GM23338 (cell line): ENCODE results near the gene ABCA1. TPM values are rescaled to one million over a fixed set of nuclear protein-coding genes. Genes with fewer than 3 reads are reported as not detected.

ENCODE experiments used
- ATAC-seq: fragments of 200-7000 bp; cut with Tn5 transposase; 3 replicates; pipeline ENCODE4 v1.9.1; 2020
- DNase-seq: peaks from one replicate; pipeline ENCODE4 v3.0.0-alpha.2; 2015; ENCODE audit warnings: low spot score
- H2AFZ ChIP-seq: fragments of 200-600 bp; sonication (generic); 2 replicates; pipeline ENCODE4 v1.8.0; 2016; ENCODE audit warnings: antibody characterized with exemption, mild to moderate bottlenecking, moderate library complexity
- H3F3A ChIP-seq: fragments of 200-600 bp; sonication (generic); replicated peaks from 2 replicates; pipeline ENCODE4 v1.8.0; 2017; ENCODE audit warnings: antibody characterized with exemption, mixed run types, low read depth
- H3K27ac ChIP-seq: fragments of 200-600 bp; sonication (generic); 2 replicates; pipeline ENCODE4 v1.6.1; 2016; ENCODE audit warnings: low read depth
- H3K27me3 ChIP-seq: fragments of 200-600 bp; sonication (generic); 2 replicates; pipeline ENCODE4 v1.8.0; 2016; ENCODE audit warnings: mild to moderate bottlenecking, mixed run types, moderate library complexity; ENCODE audit not compliant: insufficient read depth
- H3K36me3 ChIP-seq: fragments of 200-600 bp; sonication (generic); 2 replicates; pipeline ENCODE4 v1.8.0; 2016; ENCODE audit warnings: mild to moderate bottlenecking; ENCODE audit not compliant: insufficient read depth
- H3K4me1 ChIP-seq: fragments of 200-600 bp; sonication (generic); 2 replicates; pipeline ENCODE4 v1.8.0; 2016; ENCODE audit warnings: mild to moderate bottlenecking, moderate library complexity; ENCODE audit not compliant: insufficient read depth
- H3K4me2 ChIP-seq: fragments of 200-600 bp; sonication (generic); 2 replicates; pipeline ENCODE4 v1.7.1; 2017; ENCODE audit warnings: mixed run types
- H3K4me3 ChIP-seq: fragments of 200-600 bp; sonication (generic); 2 replicates; pipeline ENCODE4 v1.6.1; 2016; ENCODE audit warnings: mixed run types
- H3K79me2 ChIP-seq: fragments of 200-600 bp; sonication (generic); replicated peaks from 2 replicates; pipeline ENCODE4 v1.8.0; 2017; ENCODE audit warnings: mild to moderate bottlenecking; ENCODE audit not compliant: insufficient read depth
- H3K9me2 ChIP-seq: fragments of 200-600 bp; sonication (generic); 2 replicates; pipeline ENCODE4 v1.8.0; 2017; ENCODE audit not compliant: insufficient read depth
- H4K20me1 ChIP-seq: fragments of 200-600 bp; sonication (generic); replicated peaks from 2 replicates; pipeline ENCODE4 v1.8.0; 2017; ENCODE audit warnings: mild to moderate bottlenecking; ENCODE audit not compliant: insufficient read depth
- H3K27ac Mint-ChIP-seq: 2 replicates; pipeline ENCODE4 v1.8.0; 2020; ENCODE audit warnings: inconsistent platforms, mild to moderate bottlenecking, moderate library complexity, mixed read lengths
- H3K27me3 Mint-ChIP-seq: 3 replicates; pipeline ENCODE4 v1.8.0; 2022; ENCODE audit warnings: low read depth, mild to moderate bottlenecking, moderate library complexity, mixed read lengths, inconsistent platforms; ENCODE audit not compliant: insufficient read depth, poor library complexity
- H3K36me3 Mint-ChIP-seq: 3 replicates; pipeline ENCODE4 v1.8.0; 2021; ENCODE audit warnings: low read depth, mild to moderate bottlenecking, inconsistent platforms, moderate library complexity, mixed read lengths
- H3K4me1 Mint-ChIP-seq: 3 replicates; pipeline ENCODE4 v1.8.0; 2020; ENCODE audit warnings: mild to moderate bottlenecking, inconsistent platforms, mixed read lengths
- H3K4me3 Mint-ChIP-seq: 3 replicates; pipeline ENCODE4 v1.8.0; 2021; ENCODE audit warnings: moderate library complexity, mild to moderate bottlenecking, inconsistent platforms, mixed read lengths
- H3K9me3 Mint-ChIP-seq: 3 replicates; pipeline ENCODE4 v1.8.0; 2020; ENCODE audit warnings: moderate library complexity, mild to moderate bottlenecking, inconsistent platforms, mixed read lengths
- CREB1 ChIP-seq: fragments of 250-450 bp; sonication (Bioruptor Pico); IDR thresholded peaks from 2 replicates; pipeline ENCODE4 v1.5.0; 2020; ENCODE audit warnings: low read depth, mild to moderate bottlenecking, moderate library complexity
- EZH2 ChIP-seq: fragments of 200-600 bp; sonication (generic); IDR thresholded peaks from one replicate; pipeline ENCODE4 v1.8.0; 2017; ENCODE audit warnings: antibody characterized with exemption, mild to moderate bottlenecking, low read depth; ENCODE audit not compliant: unreplicated experiment
- EZH2phosphoT487 ChIP-seq: fragments of 200-600 bp; sonication (generic); IDR thresholded peaks from one replicate; pipeline ENCODE4 v1.8.1; 2018; ENCODE audit warnings: antibody characterized with exemption; ENCODE audit not compliant: unreplicated experiment
- JUNB ChIP-seq: IDR thresholded peaks from one replicate; pipeline ENCODE4 v1.6.1; 2016; ENCODE audit warnings: antibody characterized with exemption; ENCODE audit not compliant: unreplicated experiment
- NANOG ChIP-seq: IDR thresholded peaks from 2 replicates; pipeline ENCODE4 v1.6.1; 2016; ENCODE audit warnings: antibody characterized with exemption, borderline replicate concordance
- POLR2AphosphoS5 ChIP-seq: IDR thresholded peaks from 2 replicates; pipeline ENCODE4 v1.6.1; 2016; ENCODE audit warnings: antibody characterized with exemption, low read depth
- ZNF114 ChIP-seq: fragments of 250-450 bp; sonication (Bioruptor Pico); IDR thresholded peaks from 2 replicates; pipeline ENCODE4 v1.5.0; 2020; ENCODE audit warnings: mild to moderate bottlenecking, moderate library complexity
- ZNF331 ChIP-seq: fragments of 250-450 bp; sonication (Bioruptor Pico); IDR thresholded peaks from 2 replicates; pipeline ENCODE4 v1.5.0; 2020; ENCODE audit warnings: low read depth, mild to moderate bottlenecking, moderate library complexity
- ZNF462 ChIP-seq: fragments of 250-450 bp; sonication (Bioruptor Pico); IDR thresholded peaks from 2 replicates; pipeline ENCODE4 v1.5.0; 2020; ENCODE audit warnings: mild to moderate bottlenecking, moderate library complexity
- polyA plus RNA-seq: library from polyadenylated mRNA; unstranded; fragments of >200 nt; fragmentation: Nextera tagmentation; extraction: Ambion mirVana; gene quantifications from 2 replicates; pipeline ENCODE4 v1.2.1, GENCODE V29; 2016
- total RNA-seq: library from RNA; depleted of rRNA; stranded (reverse); fragments of >200 nt; shearing (Covaris generic); gene quantifications from 2 replicates; pipeline ENCODE4 v1.2.3, GENCODE V29; 2014
- TF ChIP-seq, protein P1 (sequence below): IDR thresholded peaks from 2 replicates; pipeline ENCODE4 v1.6.1; 2016; ENCODE audit warnings: antibody characterized with exemption
- TF ChIP-seq, protein P2 (sequence below): IDR thresholded peaks from one replicate; pipeline ENCODE4 v1.6.1; 2018; ENCODE audit warnings: antibody characterized with exemption; ENCODE audit not compliant: unreplicated experiment
- TF ChIP-seq, protein P3 (sequence below), 2 experiments: fragments of 200-600 bp in 1 of 2; sonication (generic) in 1 of 2; conservative IDR thresholded peaks; 2 replicates each; pipeline versions ENCODE4 v1.5.1 to v1.6.1; 2016 to 2017; ENCODE audit warnings: antibody characterized with exemption in 2 of 2, low read depth in 2 of 2, mild to moderate bottlenecking in 2 of 2, moderate library complexity in 1 of 2

ABCA1 gene
- total and polyA plus RNA-seq, 2 experiments from 2014 or later = 1.4 to 2.8 TPM

- TF ChIP-seq ZNF462 (CRISPR knock-in tag) = no peak
- TF ChIP-seq, protein P1, sequence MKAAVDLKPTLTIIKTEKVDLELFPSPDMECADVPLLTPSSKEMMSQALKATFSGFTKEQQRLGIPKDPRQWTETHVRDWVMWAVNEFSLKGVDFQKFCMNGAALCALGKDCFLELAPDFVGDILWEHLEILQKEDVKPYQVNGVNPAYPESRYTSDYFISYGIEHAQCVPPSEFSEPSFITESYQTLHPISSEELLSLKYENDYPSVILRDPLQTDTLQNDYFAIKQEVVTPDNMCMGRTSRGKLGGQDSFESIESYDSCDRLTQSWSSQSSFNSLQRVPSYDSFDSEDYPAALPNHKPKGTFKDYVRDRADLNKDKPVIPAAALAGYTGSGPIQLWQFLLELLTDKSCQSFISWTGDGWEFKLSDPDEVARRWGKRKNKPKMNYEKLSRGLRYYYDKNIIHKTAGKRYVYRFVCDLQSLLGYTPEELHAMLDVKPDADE = no peak
Measured at GRCh38 chr9:104866191-104866590, 61.8 kb downstream of the ABCA1 start (continued).

GRCh38 chr9:104864675-104865104, 63.3 kb downstream of the ABCA1 start:
- H3K27ac ChIP-seq = no peak overlapping the region
- no peaks in the 10 kb centered on the region for H3K36me3 ChIP-seq
- H3K9me2 ChIP-seq = no peaks in the 10 kb centered on the region
- H3K36me3 Mint-ChIP-seq = peaks cover 23% of the 10 kb centered on the region
- peaks cover 63% of the 10 kb centered on the region for H3K4me1 Mint-ChIP-seq
- no peak overlapping the region for H3K4me2 ChIP-seq
- DNase-seq (no peak), ATAC-seq (no peak)
- H3K4me3 Mint-ChIP-seq = no peak overlapping the region
- peaks cover 26% of the 10 kb centered on the region for H3K27me3 Mint-ChIP-seq
- no peaks in the 10 kb centered on the region for H3K27me3 ChIP-seq
- peaks cover 3% of the 10 kb centered on the region; the same call in 1 of the 2 replicates for H4K20me1 ChIP-seq
- peaks cover 49% of the 10 kb centered on the region for H3K4me1 ChIP-seq
- no peaks in the 10 kb centered on the region for H3K79me2 ChIP-seq
- H2AFZ ChIP-seq = no peak overlapping the region
- H3K4me3 ChIP-seq = no peak overlapping the region
- peaks cover 7% of the 10 kb centered on the region; the same call in 1 of the 2 replicates for H3F3A ChIP-seq
- H3K27ac Mint-ChIP-seq = no peak overlapping the region
- peaks cover 4% of the 10 kb centered on the region; the same call in 2 of the 3 replicates for H3K9me3 Mint-ChIP-seq
- TF ChIP-seq NANOG (no peak), JUNB (no peak), ZNF331 (no peak), EZH2 (no peak), CREB1 (no peak), POLR2AphosphoS5 (no peak), ZNF114 (CRISPR knock-in tag) (no peak), EZH2phosphoT487 (no peak)
- TF ChIP-seq, protein P2, sequence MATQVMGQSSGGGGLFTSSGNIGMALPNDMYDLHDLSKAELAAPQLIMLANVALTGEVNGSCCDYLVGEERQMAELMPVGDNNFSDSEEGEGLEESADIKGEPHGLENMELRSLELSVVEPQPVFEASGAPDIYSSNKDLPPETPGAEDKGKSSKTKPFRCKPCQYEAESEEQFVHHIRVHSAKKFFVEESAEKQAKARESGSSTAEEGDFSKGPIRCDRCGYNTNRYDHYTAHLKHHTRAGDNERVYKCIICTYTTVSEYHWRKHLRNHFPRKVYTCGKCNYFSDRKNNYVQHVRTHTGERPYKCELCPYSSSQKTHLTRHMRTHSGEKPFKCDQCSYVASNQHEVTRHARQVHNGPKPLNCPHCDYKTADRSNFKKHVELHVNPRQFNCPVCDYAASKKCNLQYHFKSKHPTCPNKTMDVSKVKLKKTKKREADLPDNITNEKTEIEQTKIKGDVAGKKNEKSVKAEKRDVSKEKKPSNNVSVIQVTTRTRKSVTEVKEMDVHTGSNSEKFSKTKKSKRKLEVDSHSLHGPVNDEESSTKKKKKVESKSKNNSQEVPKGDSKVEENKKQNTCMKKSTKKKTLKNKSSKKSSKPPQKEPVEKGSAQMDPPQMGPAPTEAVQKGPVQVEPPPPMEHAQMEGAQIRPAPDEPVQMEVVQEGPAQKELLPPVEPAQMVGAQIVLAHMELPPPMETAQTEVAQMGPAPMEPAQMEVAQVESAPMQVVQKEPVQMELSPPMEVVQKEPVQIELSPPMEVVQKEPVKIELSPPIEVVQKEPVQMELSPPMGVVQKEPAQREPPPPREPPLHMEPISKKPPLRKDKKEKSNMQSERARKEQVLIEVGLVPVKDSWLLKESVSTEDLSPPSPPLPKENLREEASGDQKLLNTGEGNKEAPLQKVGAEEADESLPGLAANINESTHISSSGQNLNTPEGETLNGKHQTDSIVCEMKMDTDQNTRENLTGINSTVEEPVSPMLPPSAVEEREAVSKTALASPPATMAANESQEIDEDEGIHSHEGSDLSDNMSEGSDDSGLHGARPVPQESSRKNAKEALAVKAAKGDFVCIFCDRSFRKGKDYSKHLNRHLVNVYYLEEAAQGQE = no peak
- TF ChIP-seq, protein P1 = no peak
- TF ChIP-seq, protein P3, sequence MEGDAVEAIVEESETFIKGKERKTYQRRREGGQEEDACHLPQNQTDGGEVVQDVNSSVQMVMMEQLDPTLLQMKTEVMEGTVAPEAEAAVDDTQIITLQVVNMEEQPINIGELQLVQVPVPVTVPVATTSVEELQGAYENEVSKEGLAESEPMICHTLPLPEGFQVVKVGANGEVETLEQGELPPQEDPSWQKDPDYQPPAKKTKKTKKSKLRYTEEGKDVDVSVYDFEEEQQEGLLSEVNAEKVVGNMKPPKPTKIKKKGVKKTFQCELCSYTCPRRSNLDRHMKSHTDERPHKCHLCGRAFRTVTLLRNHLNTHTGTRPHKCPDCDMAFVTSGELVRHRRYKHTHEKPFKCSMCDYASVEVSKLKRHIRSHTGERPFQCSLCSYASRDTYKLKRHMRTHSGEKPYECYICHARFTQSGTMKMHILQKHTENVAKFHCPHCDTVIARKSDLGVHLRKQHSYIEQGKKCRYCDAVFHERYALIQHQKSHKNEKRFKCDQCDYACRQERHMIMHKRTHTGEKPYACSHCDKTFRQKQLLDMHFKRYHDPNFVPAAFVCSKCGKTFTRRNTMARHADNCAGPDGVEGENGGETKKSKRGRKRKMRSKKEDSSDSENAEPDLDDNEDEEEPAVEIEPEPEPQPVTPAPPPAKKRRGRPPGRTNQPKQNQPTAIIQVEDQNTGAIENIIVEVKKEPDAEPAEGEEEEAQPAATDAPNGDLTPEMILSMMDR (conservative IDR thresholded peaks at IDR 0.05; ENCODE audit: low read depth in 2 of 2) = no peak
